Measurements from ENCODE around the gene CDC14A.

The CDC14A gene

DNA sequence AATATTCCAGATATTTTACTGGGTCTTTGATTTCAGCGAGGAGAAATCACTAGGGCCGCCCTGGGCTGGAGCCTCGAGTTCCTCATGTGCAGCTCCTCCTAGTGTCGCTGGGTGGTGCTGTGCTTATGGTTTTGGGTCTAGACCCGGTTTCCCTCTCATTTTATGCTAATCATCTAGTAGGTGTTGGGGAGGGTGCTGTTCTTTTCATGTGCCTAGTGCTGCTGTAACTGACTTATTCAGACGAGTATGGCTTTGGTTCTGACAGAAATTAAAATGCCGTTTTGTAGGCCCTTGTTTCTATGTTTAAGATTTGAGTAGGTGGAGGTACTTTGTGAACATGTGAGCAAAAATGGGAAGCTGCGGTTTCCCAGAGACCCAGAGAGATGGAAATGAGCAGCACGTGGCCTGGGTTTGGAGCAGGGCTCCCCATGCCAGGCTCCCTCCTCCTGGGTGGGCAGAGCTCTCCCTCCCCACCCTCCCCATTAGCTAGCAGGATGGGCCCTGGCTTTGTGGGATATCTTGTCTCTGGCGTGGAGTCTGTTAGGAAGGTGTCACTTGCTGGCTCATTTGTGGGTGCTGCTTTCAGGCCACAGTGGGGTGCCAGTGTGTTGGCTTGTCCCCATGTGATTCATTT, 111.6 kb downstream of the CDC14A start:
- TF ChIP-seq SPI1 (IDR thresholded peaks at IDR 0.05; ENCODE audit: borderline replicate concordance, low read depth) (peak; percentile 49; the same call in 1 of the 2 replicates), CTCF (IDR thresholded peaks at IDR 0.05; ENCODE audit: insufficient read depth, low read length) (peak; percentile 88), REST (IDR thresholded peaks at IDR 0.05; ENCODE audit: insufficient replicate concordance, low read depth) (no peak), POLR2AphosphoS5 (IDR thresholded peaks at IDR 0.05; ENCODE audit: low read depth) (no peak)
- no peaks in the 10 kb centered on the region for H3K27me3 ChIP-seq (ENCODE audit: insufficient read depth, poor library complexity, severe bottlenecking)
- H3K4me3 ChIP-seq (replicated peaks; ENCODE audit: insufficient read depth, low read length): 0 out of 2 replicates have a peak overlapping the region, but pooled peaks have one; percentile 4
- DNase-seq (ENCODE audit: low read depth in 1 of 2, low spot score in 1 of 2): peak; percentile 67 to 88
- H3K27ac ChIP-seq (replicated peaks): peak overlapping the region; percentile 45

DNA sequence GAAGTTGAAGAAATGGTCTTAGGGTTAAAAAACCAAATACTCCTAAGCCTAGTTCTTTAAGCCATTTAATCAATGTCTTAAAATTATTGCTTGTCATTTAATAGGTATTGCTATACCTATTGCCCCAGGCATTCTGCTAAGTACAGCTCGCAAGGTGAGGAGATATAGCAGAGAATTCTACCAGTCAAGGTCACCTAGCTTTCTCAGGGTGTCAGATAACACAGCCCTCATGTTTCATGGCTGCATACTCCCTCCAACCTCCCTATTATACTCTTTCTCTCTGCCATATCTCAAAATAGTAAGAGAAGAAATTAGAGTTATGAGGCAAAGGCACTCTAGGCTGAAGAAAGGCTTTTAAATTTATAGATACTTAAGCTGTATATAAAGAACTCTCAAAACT, 117.3 kb downstream of the CDC14A start:
- no peak for DNase-seq (ENCODE audit: low read depth in 1 of 2, low spot score in 1 of 2)
- no peaks in the 10 kb centered on the region for H3K27me3 ChIP-seq (ENCODE audit: insufficient read depth, poor library complexity, severe bottlenecking)
- TF ChIP-seq CTCF (IDR thresholded peaks at IDR 0.05; ENCODE audit: insufficient read depth, low read length): no peak
- TF ChIP-seq SPI1 (IDR thresholded peaks at IDR 0.05; ENCODE audit: borderline replicate concordance, low read depth): no peak
- TF ChIP-seq POLR2AphosphoS5 (IDR thresholded peaks at IDR 0.05; ENCODE audit: low read depth): no peak
- TF ChIP-seq GABPA (IDR thresholded peaks at IDR 0.05; ENCODE audit: low read depth): no peak
- no peak for TF ChIP-seq REST (IDR thresholded peaks at IDR 0.05; ENCODE audit: insufficient replicate concordance, low read depth)
- H3K27ac ChIP-seq (replicated peaks): no peak overlapping the region
- H3K4me3 ChIP-seq (replicated peaks; ENCODE audit: insufficient read depth, low read length): no peak overlapping the region

DNA sequence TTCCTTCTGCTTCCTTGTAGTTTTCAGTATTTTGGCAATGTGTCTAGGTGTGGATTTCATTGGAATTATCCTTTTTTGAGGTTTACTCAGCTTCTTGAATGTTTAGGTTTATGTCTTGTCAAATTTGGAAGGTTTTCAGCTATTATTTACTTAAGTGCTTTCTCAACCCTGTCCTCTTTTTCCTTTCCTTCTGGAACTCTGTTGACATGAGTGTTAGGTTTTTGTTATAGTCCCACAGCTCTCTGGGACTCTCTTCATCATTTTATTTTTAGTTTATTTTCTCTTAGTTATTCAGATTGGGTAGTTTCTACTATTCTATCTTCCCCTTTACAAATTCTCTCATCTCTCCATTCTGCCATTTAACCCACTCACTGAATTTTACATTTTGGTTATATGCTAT, 122.5 kb downstream of the CDC14A start:
- Histone ChIP-seq H3K27me3 (ENCODE audit: insufficient read depth, poor library complexity, severe bottlenecking) (no peaks in the 10 kb centered on the region), H3K4me3 (replicated peaks; ENCODE audit: insufficient read depth, low read length) (no peak overlapping the region), H3K27ac (replicated peaks) (no peak overlapping the region)
- no peak for DNase-seq (ENCODE audit: low read depth in 1 of 2, low spot score in 1 of 2)
- no peak for TF ChIP-seq CTCF (IDR thresholded peaks at IDR 0.05; ENCODE audit: insufficient read depth, low read length)
- TF ChIP-seq POLR2AphosphoS5 (IDR thresholded peaks at IDR 0.05; ENCODE audit: low read depth): no peak
- no peak for TF ChIP-seq GABPA (IDR thresholded peaks at IDR 0.05; ENCODE audit: low read depth)
- no peak for TF ChIP-seq REST (IDR thresholded peaks at IDR 0.05; ENCODE audit: insufficient replicate concordance, low read depth)
- no peak for TF ChIP-seq SPI1 (IDR thresholded peaks at IDR 0.05; ENCODE audit: borderline replicate concordance, low read depth)
